A549 (cell line): ENCODE data around the gene DGUOK. TPM values are rescaled to one million over a fixed set of nuclear protein-coding genes. Genes with fewer than 3 reads are reported as not detected.

Source experiments
- ATAC-seq, 2 experiments: fragments of 200-7000 bp in 1 of 2; fragments of >200 bp in 1 of 2; cut with Nextera tagmentation in 1 of 2; cut with Tn5 transposase in 1 of 2; 3 replicates each; pipeline versions ENCODE4 v1.8.0 to v1.9.1; 2018 to 2020; ENCODE audit warnings: mild to moderate bottlenecking in 1 of 2, moderate library complexity in 1 of 2
- CTCF ChIA-PET: fragments of 300-600 bp; sonication (Branson Sonifier 250); formaldehyde crosslinking; extraction: SDS; loops from one replicate; lab custom pipeline; 2021; ENCODE audit warnings: antibody characterized with exemption, inconsistent platforms; lab: Yijun Ruan, JAX
- POLR2A ChIA-PET: fragments of 350-600 bp; formaldehyde crosslinking; extraction: SDS; loops from one replicate; lab custom pipeline; 2021; ENCODE audit warnings: antibody characterized with exemption, inconsistent platforms; lab: Yijun Ruan, JAX
- DNase-seq, 2 experiments: peaks; one replicate each; pipeline versions ENCODE4 v3.0.0 to v3.0.0-alpha.2; 2011 to 2016; ENCODE audit warnings: low read depth in 1 of 2, low spot score in 1 of 2
- FAIRE-seq: peaks from 2 replicates; lab custom pipeline; 2011; peaks lifted over from hg19 to GRCh38; lab: Jason Lieb, UNC
- H3K27ac ChIP-seq, 2 experiments: fragments of >200 bp; sonication (Bioruptor Twin); formaldehyde crosslinking; 3 replicates each; pipeline ENCODE4 v1.5.1; 2016 to 2017
- H3K4me1 ChIP-seq: fragments of >200 bp; sonication (Bioruptor Twin); formaldehyde crosslinking; 3 replicates; pipeline ENCODE4 v1.6.1; 2016
- H3K4me2 ChIP-seq: fragments of >200 bp; sonication (Bioruptor Twin); formaldehyde crosslinking; 3 replicates; pipeline ENCODE4 v1.6.1; 2016
- H3K4me3 ChIP-seq: fragments of >200 bp; sonication (Bioruptor Twin); formaldehyde crosslinking; 3 replicates; pipeline ENCODE4 v1.5.1; 2016
- H3K9me3 ChIP-seq: fragments of >200 bp; sonication (Bioruptor Twin); formaldehyde crosslinking; 3 replicates; pipeline ENCODE4 v1.6.1; 2016
- ATOH8 ChIP-seq: fragments of 250-450 bp; sonication (Bioruptor Pico); IDR thresholded peaks from 2 replicates; pipeline ENCODE4 v1.5.0; 2020; ENCODE audit warnings: low read depth, mild to moderate bottlenecking, moderate library complexity
- CBX8 ChIP-seq: fragments of 200-600 bp; sonication (generic); IDR thresholded peaks from 2 replicates; pipeline ENCODE4 v1.6.1; 2016
- CEBPB ChIP-seq, 2 experiments: fragments of >200 bp in 1 of 2; sonication (Bioruptor Twin) in 1 of 2; formaldehyde crosslinking in 1 of 2; IDR thresholded peaks; 2 replicates each; pipeline ENCODE4 v1.6.1; 2012 to 2016
- CHD2 ChIP-seq: fragments of 150-350 bp; IDR thresholded peaks from 2 replicates; pipeline ENCODE4 v1.6.1; 2014; ENCODE audit warnings: low read length; ENCODE audit not compliant: partially characterized antibody
- E2F6 ChIP-seq: IDR thresholded peaks from 2 replicates; pipeline ENCODE4 v1.6.1; 2012; ENCODE audit warnings: low read depth, borderline replicate concordance
- EHF ChIP-seq: fragments of 250-450 bp; sonication (Bioruptor Pico); IDR thresholded peaks from 2 replicates; pipeline ENCODE4 v1.5.0; 2020; ENCODE audit warnings: mild to moderate bottlenecking
- EHMT2 ChIP-seq: fragments of 200-600 bp; sonication (generic); IDR thresholded peaks from 2 replicates; pipeline ENCODE4 v1.6.1; 2016; ENCODE audit warnings: antibody characterized with exemption, low read depth, mild to moderate bottlenecking, moderate library complexity
- GATA3 ChIP-seq: IDR thresholded peaks from 2 replicates; pipeline ENCODE4 v1.6.1; 2012; ENCODE audit warnings: borderline replicate concordance
- HOXB5 ChIP-seq: fragments of 250-450 bp; sonication (Bioruptor Pico); IDR thresholded peaks from 2 replicates; pipeline ENCODE4 v1.5.0; 2020; ENCODE audit warnings: mild to moderate bottlenecking, moderate library complexity
- JUNB ChIP-seq: fragments of >200 bp; sonication (Bioruptor Twin); formaldehyde crosslinking; IDR thresholded peaks from 2 replicates; pipeline ENCODE4 v1.6.1; 2016
- KDM1A ChIP-seq: fragments of 200-600 bp; sonication (generic); IDR thresholded peaks from 2 replicates; pipeline ENCODE4 v1.6.1; 2016; ENCODE audit warnings: low read depth, mild to moderate bottlenecking
- KDM5A ChIP-seq: fragments of 200-600 bp; sonication (generic); IDR thresholded peaks from 2 replicates; pipeline ENCODE4 v1.6.1; 2016; ENCODE audit warnings: antibody characterized with exemption, mild to moderate bottlenecking
- MAFK ChIP-seq: fragments of 450-650 bp; IDR thresholded peaks from 2 replicates; pipeline ENCODE4 v1.6.1; 2014; ENCODE audit not compliant: partially characterized antibody
- MAZ ChIP-seq: fragments of 150-350 bp; IDR thresholded peaks from 2 replicates; pipeline ENCODE4 v1.6.1; 2014; ENCODE audit warnings: antibody characterized with exemption, low read depth, low read length, borderline replicate concordance
- MYC ChIP-seq: IDR thresholded peaks from 2 replicates; pipeline ENCODE4 v1.6.1; 2012; ENCODE audit warnings: mild to moderate bottlenecking, inconsistent platforms, low read length, improper control_type of control experiment, borderline replicate concordance
- NR3C1 ChIP-seq: fragments of >200 bp; sonication (Bioruptor Twin); formaldehyde crosslinking; IDR thresholded peaks from 3 replicates; pipeline ENCODE4 v1.6.1; 2017
- PBX3 ChIP-seq: IDR thresholded peaks from 2 replicates; pipeline ENCODE4 v1.6.1; 2012
- RAD21 ChIP-seq, 2 experiments: fragments of >200 bp in 1 of 2; sonication (Bioruptor Twin) in 1 of 2; formaldehyde crosslinking in 1 of 2; IDR thresholded peaks in 1 of 2; conservative IDR thresholded peaks in 1 of 2; 2 replicates in 1 of 2; 3 replicates in 1 of 2; pipeline ENCODE4 v1.6.1; 2012 to 2018; ENCODE audit warnings: inconsistent platforms in 1 of 2
- SREBF2 ChIP-seq: fragments of 450-650 bp; IDR thresholded peaks from 2 replicates; pipeline ENCODE4 v1.6.1; 2014; ENCODE audit warnings: mild to moderate bottlenecking, moderate library complexity
- TFCP2L1 ChIP-seq: fragments of 250-450 bp; sonication (Bioruptor Pico); IDR thresholded peaks from 2 replicates; pipeline ENCODE4 v1.5.0; 2021; ENCODE audit warnings: mild to moderate bottlenecking
- TP53 ChIP-seq: fragments of 250-450 bp; sonication (Bioruptor Pico); IDR thresholded peaks from 2 replicates; pipeline ENCODE4 v1.5.0; 2021; ENCODE audit warnings: mild to moderate bottlenecking, moderate library complexity
- USF2 ChIP-seq: fragments of 450-650 bp; IDR thresholded peaks from 2 replicates; pipeline ENCODE4 v1.6.1; 2014; ENCODE audit warnings: antibody characterized with exemption
- ZNF302 ChIP-seq: fragments of 250-450 bp; sonication (Bioruptor Pico); IDR thresholded peaks from 2 replicates; pipeline ENCODE4 v1.9.0; 2021; ENCODE audit warnings: inconsistent platforms, mild to moderate bottlenecking, moderate library complexity
- ZSCAN20 ChIP-seq: fragments of 250-450 bp; sonication (Bioruptor Pico); IDR thresholded peaks from 2 replicates; pipeline ENCODE4 v1.8.0; 2022; ENCODE audit warnings: mild to moderate bottlenecking, moderate library complexity
- WGBS: methylation state at CpG from one replicate; pipeline ENCODE4 v1.1.6; 2017; ENCODE audit errors: missing lambda C conversion rate; 5-methylcytosine and 5-hydroxymethylcytosine counted together
- polyA plus RNA-seq, 4 experiments: library from polyadenylated mRNA; depleted of rRNA in 3 of 4; stranded (reverse); fragments of >200 nt; fragmentation: RNase III in 1 of 4; extraction: RNeasy Plus Mini Kit Qiagen cat#74134 plus additional on column Dnase treatment in 1 of 4; gene quantifications; 2 replicates in 3 of 4; 3 replicates in 1 of 4; pipeline ENCODE4 v1.2.3, GENCODE V29; 2011 to 2017

The DGUOK gene
- polyA plus RNA-seq, 2 of the 4 experiments (the other 2 are of a cell fraction) = 128 to 145 TPM

- H3K4me2 ChIP-seq = no peak overlapping the region
- H3K4me1 ChIP-seq = no peaks in the 10 kb centered on the region
- WGBS = 81% methylated on average over 10 of the region's 10 CpGs
- no peak for FAIRE-seq
- H3K9me3 ChIP-seq = no peaks in the 10 kb centered on the region
- DNase-seq = no peak
- H3K4me3 ChIP-seq = no peak overlapping the region
- ATAC-seq = no peak; a peak in 1 of 6 replicates
- CTCF ChIA-PET = interaction anchor here (1.0 to 1.1 kb wide), 3 partner anchors 12 to 239 kb away, joined by 3 read pairs; no protein-coding TSS in a partner anchor
- H3K27ac ChIP-seq = no peak overlapping the region
- POLR2A ChIA-PET = no interaction called here
- TF ChIP-seq KDM5A (no peak), NR3C1 (no peak), E2F6 (no peak), HOXB5 (no peak), RAD21 (conservative IDR thresholded peaks at IDR 0.05 in 1 of 2, IDR thresholded peaks at IDR 0.05 in 1 of 2) (no peak), MAFK (no peak), PBX3 (no peak), TFCP2L1 (CRISPR knock-in tag) (no peak), USF2 (no peak), ATOH8 (CRISPR knock-in tag) (no peak), CHD2 (no peak), TP53 (CRISPR knock-in tag) (no peak), JUNB (no peak), EHMT2 (no peak), MAZ (no peak)
Observed at GRCh38 chr2:73908689-73909652, 17.7 kb upstream of the DGUOK start.

- CTCF ChIA-PET = interaction anchor here (0.7 to 2.6 kb wide), 7 partner anchors 11 to 338 kb away, joined by 3 to 13 read pairs (median 4); no protein-coding TSS in a partner anchor
- Histone ChIP-seq H3K9me3 (no peaks in the 10 kb centered on the region), H3K4me2 (no peak overlapping the region), H3K4me1 (no peaks in the 10 kb centered on the region), H3K27ac (no peak overlapping the region), H3K4me3 (no peak overlapping the region)
- no peak for FAIRE-seq
- ATAC-seq = no peak
- TF ChIP-seq ZNF302 (CRISPR knock-in tag) = no peak
- TF ChIP-seq MYC = no peak
- no peak for TF ChIP-seq ZSCAN20 (CRISPR knock-in tag)
- TF ChIP-seq KDM1A = no peak
- no peak for TF ChIP-seq SREBF2
- TF ChIP-seq E2F6 = no peak
- no peak for TF ChIP-seq MAZ
- TF ChIP-seq GATA3 = no peak
- TF ChIP-seq CEBPB (IDR thresholded peaks at IDR 0.05) = no peak
- no peak for TF ChIP-seq EHF (CRISPR knock-in tag)
- TF ChIP-seq CBX8 = no peak
- POLR2A ChIA-PET = no interaction called here
- no peak for DNase-seq
- 61% methylated on average over 6 of the region's 6 CpGs for WGBS
Observed at GRCh38 chr2:73910873-73911547, 15.7 kb upstream of the DGUOK start.
